DND-41 (cell line): ENCODE measurements around the gene TBXAS1.
A peak's percentile ranks its signal among the peaks of the same experiment; 100 is the strongest.

Source experiments
- ATAC-seq: fragments of 200-7000 bp; cut with Tn5 transposase; 3 replicates; pipeline ENCODE4 v1.9.1; 2021; ENCODE audit warnings: low read depth; ENCODE audit not compliant: insufficient read depth
- DNase-seq: peaks from one replicate; pipeline ENCODE4 v3.0.0-alpha.2; 2020
- H2AFZ ChIP-seq: 2 replicates; pipeline ENCODE4 v1.6.0; 2012; ENCODE audit warnings: low read depth, low read length
- H3K27ac ChIP-seq: 2 replicates; pipeline ENCODE4 v1.5.1; 2012; ENCODE audit warnings: low read length, inconsistent platforms
- H3K27me3 ChIP-seq: fragments of 200-600 bp; sonication (generic); 2 replicates; pipeline ENCODE4 v1.6.0; 2012; ENCODE audit warnings: low read length, mild to moderate bottlenecking, inconsistent platforms; ENCODE audit not compliant: insufficient read depth, poor library complexity
- H3K36me3 ChIP-seq: 2 replicates; pipeline ENCODE4 v1.5.1; 2012; ENCODE audit warnings: low read length, inconsistent platforms; ENCODE audit not compliant: insufficient read depth
- H3K4me1 ChIP-seq: 2 replicates; pipeline ENCODE4 v1.5.1; 2012; ENCODE audit warnings: mild to moderate bottlenecking, low read length; ENCODE audit not compliant: insufficient read depth
- H3K4me2 ChIP-seq: 2 replicates; pipeline ENCODE4 v1.6.0; 2012; ENCODE audit warnings: mild to moderate bottlenecking, moderate library complexity, low read length, inconsistent platforms; ENCODE audit not compliant: insufficient read depth
- H3K4me3 ChIP-seq, 2 experiments: fragments of 200-600 bp in 1 of 2; shearing (Covaris generic) in 1 of 2; 2 replicates each; pipeline ENCODE4 v1.5.1; 2012 to 2016; ENCODE audit warnings: inconsistent platforms in 2 of 2, low read length in 2 of 2, mild to moderate bottlenecking in 2 of 2, low read depth in 1 of 2, moderate library complexity in 1 of 2
- H3K79me2 ChIP-seq: 2 replicates; pipeline ENCODE4 v1.6.0; 2012; ENCODE audit warnings: low read length, inconsistent platforms; ENCODE audit not compliant: insufficient read depth
- H3K9ac ChIP-seq: 2 replicates; pipeline ENCODE4 v1.6.0; 2012; ENCODE audit warnings: low read depth, mild to moderate bottlenecking, inconsistent platforms, low read length, moderate library complexity
- H3K9me3 ChIP-seq: 2 replicates; pipeline ENCODE4 v1.5.1; 2012; ENCODE audit warnings: low read length, moderate library complexity, mild to moderate bottlenecking, inconsistent platforms; ENCODE audit not compliant: insufficient read depth, severe bottlenecking
- H4K20me1 ChIP-seq: 2 replicates; pipeline ENCODE4 v1.6.0; 2012; ENCODE audit warnings: low read length; ENCODE audit not compliant: insufficient read depth
- CTCF ChIP-seq: IDR thresholded peaks from 2 replicates; pipeline ENCODE4 v1.5.1; 2012; ENCODE audit warnings: borderline replicate concordance, low read length, moderate library complexity, mild to moderate bottlenecking; ENCODE audit not compliant: poor library complexity, severe bottlenecking; ENCODE audit errors: extremely low read depth
- EZH2 ChIP-seq: IDR thresholded peaks from 3 replicates; pipeline ENCODE4 v1.6.1; 2012; ENCODE audit warnings: borderline replicate concordance, low read depth, mild to moderate bottlenecking, moderate library complexity, low read length, inconsistent platforms; ENCODE audit not compliant: severe bottlenecking

TBXAS1 gene

GRCh38 chr7:139987691-139988516 is 158.8 kb downstream of the TBXAS1 start:
- Histone ChIP-seq H2AFZ (no peak overlapping the region), H3K9ac (no peak overlapping the region), H3K27me3 (peaks cover 7% of the 10 kb centered on the region), H3K4me3 (no peak overlapping the region), H3K4me2 (no peak overlapping the region), H3K9me3 (no peaks in the 10 kb centered on the region), H3K4me1 (no peaks in the 10 kb centered on the region), H3K27ac (no peak overlapping the region), H4K20me1 (no peaks in the 10 kb centered on the region), H3K79me2 (no peaks in the 10 kb centered on the region), H3K36me3 (no peaks in the 10 kb centered on the region)
- TF ChIP-seq EZH2, result no peak
- TF ChIP-seq CTCF, result peak; percentile 22
- no peak for DNase-seq
- no peak for ATAC-seq

GRCh38 chr7:139989366-139990141 is 160.5 kb downstream of the TBXAS1 start:
- Histone ChIP-seq H3K27ac (no peak overlapping the region), H3K4me1 (no peaks in the 10 kb centered on the region), H3K79me2 (no peaks in the 10 kb centered on the region), H2AFZ (no peak overlapping the region), H3K9me3 (no peaks in the 10 kb centered on the region), H3K27me3 (no peaks in the 10 kb centered on the region), H4K20me1 (no peaks in the 10 kb centered on the region), H3K9ac (no peak overlapping the region), H3K4me2 (no peak overlapping the region), H3K36me3 (no peaks in the 10 kb centered on the region), H3K4me3 (no peak overlapping the region)
- TF ChIP-seq EZH2 (no peak), CTCF (no peak)
- no peak for DNase-seq
- no peak for ATAC-seq

- H3K79me2 ChIP-seq, result no peaks in the 10 kb centered on the region
- no peaks in the 10 kb centered on the region for H3K9me3 ChIP-seq
- no peak overlapping the region for H3K27ac ChIP-seq
- H3K9ac ChIP-seq, result no peak overlapping the region
- no peak for TF ChIP-seq CTCF
- no peak for TF ChIP-seq EZH2
- H3K4me2 ChIP-seq, result no peak overlapping the region
- no peak for DNase-seq
- no peaks in the 10 kb centered on the region for H3K27me3 ChIP-seq
- no peak overlapping the region for H3K4me3 ChIP-seq
- H3K4me1 ChIP-seq, result no peaks in the 10 kb centered on the region
- H3K36me3 ChIP-seq, result no peaks in the 10 kb centered on the region
- ATAC-seq, result peak; percentile 37; the same call in 1 of the 3 replicates
- no peak overlapping the region for H2AFZ ChIP-seq
- no peaks in the 10 kb centered on the region for H4K20me1 ChIP-seq
Observed at GRCh38 chr7:139990142-139990535, 161.1 kb downstream of the TBXAS1 start.
